Right hindlimb (tissue), 1 donor: Measurements from ENCODE around the gene SEMA4B.
"Not testable (repeated sequence)": the region's sequence is repeated elsewhere in the genome, so short reads cannot be mapped to it uniquely, and the experiment has no call there.

Experiments
- DNase-seq: peaks from one replicate; pipeline ENCODE4 v3.0.0-alpha.2; 2018

The SEMA4B gene

DNA sequence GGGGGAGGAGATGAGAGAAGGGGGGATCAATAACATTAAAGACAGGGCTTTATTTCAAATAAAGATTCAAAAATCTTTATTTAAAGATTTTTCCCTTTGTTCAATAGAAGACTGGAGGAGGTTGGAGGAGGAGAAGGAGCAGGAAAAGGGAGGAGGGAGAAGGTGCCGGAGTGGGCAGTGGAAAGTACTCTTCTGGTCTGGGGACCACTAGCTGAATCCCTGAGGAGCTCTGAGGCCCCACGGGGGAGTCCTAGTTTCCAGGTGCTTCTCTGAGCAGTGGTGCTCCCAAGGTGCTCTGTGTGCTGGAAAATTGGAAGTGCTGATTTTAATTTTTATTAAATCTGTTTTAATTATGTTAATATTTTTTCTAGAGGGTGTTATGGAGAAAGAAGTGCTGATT lies 19.4 kb upstream of the SEMA4B start:
- DNase-seq, result no peak

DNA sequence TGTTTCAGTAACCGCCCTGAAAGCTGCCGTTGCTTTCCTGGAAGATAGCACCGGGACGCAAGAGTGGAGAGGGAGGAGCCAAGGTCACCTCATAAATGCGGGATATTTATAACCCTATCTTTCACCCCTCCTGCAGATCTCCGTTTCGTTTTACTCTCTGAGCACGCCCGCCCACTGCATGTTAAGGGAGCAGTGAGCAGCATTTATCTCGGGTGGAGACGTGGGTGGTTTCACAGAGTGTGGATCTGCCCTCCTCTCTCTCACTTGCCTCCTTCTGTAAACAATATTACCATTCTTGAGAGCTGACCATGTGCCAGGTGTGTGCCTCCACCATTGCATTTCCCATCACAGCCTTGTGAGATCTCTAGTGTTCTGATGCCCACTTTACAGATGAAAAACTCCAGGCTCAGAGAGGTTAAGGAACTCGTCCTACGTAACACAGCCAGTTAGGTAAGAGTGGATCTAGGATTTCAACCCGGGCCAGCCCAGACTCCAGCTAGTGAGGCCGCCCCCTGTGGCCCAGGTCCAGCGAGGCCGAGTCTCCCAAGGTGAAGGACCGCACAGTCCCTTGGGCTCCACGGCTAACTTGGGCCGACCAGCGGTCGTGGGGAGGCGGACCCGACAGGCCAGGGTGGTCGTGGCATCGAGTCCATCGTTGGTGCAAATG lies 16.9 kb upstream of the SEMA4B start:
- peak; percentile 44 for DNase-seq

DNA sequence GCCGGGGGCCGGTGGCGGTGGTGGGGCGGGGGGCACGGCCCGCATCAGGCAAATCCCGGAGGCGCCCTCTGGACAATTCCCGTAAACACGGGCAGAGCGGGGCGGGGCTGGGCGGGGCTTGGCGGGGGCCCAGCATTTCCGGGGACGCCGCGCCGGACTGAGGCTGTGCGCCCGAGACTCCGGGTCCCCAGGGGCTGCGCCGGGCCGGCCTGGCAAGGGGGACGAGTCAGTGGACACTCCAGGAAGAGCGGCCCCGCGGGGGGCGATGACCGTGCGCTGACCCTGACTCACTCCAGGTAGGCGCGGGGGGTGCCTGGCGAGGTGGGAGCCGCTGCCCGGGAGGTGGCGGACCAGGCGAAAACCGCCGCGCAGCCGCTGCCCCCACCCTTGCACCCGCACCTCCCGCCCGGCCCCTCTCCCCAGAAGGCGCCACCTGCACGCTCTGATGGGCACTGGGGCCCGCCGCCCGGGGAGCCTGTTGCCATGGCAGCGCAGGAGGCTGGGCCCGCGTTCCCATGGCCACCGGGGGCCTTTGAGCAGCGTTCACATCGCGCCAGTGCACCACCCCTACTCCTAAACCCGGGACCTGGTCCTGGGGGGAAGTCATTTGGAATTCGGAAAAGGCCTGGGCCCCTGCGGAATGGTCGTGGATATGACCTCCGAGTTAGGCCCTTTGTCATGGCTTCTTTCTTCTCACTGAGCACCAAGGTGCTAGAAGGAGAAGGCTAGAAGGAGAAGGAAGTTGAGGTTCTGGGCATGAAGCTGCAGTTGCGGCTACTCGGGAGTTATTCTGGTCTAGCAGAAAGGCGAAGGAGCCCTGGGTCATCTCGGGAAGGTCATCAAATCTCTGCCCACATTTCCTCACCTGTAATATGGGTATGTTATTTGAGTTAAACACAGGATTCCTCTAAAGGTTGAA lies 16.1 kb upstream of the SEMA4B start:
- DNase-seq, result peak; percentile 60

DNA sequence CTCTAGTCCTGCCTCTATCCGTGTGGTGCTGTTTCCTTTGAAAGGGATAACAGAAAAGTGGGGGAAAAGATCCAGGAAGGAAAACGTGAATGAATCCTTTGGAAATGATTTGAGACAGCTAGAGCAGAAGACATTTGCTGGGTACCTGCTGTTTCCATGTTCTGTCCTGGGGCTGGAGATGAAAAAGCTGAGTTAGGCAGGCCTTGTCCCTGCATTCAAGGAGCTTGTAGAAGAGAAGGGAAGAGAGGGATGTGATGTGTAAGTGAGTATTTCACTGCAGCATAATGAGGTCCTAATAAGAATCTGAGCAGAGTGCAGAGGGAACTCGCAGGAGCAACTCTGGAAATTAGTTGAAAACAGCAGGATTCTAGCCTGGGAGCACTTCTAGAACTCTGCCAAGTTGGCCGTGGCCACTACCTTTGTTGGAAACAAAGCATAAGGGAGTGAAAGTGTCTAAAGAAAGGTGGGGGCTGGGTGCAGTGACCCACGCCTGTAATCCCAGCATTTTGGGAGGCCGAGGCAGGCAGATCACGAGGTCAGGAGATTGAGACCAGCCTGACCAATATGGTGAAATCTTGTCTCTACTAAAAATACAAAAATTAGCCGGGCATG lies 13.8 kb upstream of the SEMA4B start:
- no peak for DNase-seq

DNA sequence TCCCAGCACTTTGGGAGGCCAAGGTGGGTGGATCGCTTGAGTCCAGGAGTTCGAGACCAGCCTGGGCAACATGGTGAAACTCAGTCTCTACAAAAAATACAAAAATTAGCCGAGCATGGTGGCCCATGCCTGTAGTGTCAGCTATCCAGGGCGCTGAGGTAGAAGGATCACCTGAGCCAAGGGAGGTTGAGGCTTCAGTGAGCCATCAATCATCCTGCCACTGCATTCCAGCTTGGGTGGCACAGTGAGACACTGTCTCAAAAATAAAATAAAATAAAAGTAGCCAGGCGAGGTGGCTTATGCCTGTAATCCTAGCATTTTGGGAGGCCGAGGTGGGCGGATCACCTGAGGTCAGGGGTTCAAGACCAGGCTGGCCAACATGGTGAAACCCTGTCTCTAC lies 13.1 kb upstream of the SEMA4B start:
- DNase-seq, result not testable (repeated sequence)

DNA sequence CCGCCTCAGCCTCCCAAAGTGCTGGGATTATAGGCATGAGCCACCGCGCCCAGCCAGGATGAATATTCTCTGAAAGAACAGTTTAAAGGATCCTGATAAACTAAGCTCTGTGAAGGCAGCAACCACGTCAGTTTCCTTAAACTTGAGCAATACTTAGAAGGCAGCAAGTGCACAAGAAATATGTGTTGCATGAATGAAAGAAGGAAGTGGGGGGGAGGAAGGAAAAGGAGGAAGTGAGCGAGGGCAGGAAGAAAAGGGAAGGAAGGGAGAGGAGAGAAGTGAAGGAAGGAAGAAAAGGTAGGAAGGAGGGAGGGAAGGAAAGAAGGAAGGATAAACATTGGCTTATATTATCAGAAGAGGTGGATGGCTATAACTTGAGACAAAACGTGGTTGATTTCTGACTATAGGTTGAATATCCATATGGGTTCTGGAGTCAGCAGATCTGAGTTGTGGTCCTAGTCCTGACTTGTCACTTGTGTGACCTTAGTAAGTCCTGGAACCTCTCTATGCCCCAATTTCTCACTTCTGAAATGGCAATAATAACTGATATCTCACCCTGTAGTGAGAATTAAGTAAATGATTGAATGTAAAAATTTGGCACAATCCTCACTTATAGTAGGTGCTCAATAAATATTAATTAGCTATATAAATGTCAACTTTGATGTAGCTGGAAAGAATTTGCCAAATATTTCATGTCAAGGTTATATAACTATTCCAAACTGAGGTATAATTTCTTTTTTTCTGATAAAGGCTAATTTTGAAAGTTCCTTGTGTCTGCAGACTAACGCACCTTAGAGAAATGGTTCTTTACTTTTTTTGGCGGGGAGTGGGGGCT lies 12.0 kb upstream of the SEMA4B start:
- DNase-seq, result no peak

DNA sequence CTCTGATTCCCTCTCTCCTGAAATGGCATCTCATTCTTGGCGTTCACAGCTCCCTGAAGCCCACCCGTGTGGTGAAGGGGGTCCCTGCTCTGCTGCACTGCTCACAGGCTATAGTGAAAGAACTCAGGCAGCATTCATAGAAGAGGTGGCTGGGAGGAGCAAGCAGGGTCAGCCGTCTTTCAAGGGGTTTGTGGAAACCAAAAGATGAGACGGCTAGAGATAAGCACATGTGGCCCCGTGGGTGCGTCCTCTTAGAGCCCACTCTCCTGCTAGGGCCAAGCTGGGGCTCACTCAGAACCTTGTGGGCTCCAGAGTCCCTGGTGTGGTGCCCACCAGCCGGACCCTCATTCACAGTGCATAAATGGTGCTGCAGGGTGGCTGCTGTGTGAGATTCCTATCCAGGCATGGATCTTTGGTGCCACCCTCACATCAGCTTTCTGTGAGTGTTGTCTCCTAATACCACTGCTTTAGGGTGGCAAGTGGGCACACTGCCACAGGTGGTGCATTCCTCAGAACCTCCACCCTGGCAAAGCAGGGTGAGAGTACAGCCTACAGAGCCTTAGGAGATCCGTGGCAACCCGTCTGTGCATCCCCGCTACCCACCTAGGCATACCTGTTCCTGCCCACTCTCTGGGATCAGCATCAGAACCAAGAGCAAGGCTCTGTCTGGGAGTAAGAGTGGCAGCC lies 11.2 kb upstream of the SEMA4B start:
- no peak for DNase-seq

DNA sequence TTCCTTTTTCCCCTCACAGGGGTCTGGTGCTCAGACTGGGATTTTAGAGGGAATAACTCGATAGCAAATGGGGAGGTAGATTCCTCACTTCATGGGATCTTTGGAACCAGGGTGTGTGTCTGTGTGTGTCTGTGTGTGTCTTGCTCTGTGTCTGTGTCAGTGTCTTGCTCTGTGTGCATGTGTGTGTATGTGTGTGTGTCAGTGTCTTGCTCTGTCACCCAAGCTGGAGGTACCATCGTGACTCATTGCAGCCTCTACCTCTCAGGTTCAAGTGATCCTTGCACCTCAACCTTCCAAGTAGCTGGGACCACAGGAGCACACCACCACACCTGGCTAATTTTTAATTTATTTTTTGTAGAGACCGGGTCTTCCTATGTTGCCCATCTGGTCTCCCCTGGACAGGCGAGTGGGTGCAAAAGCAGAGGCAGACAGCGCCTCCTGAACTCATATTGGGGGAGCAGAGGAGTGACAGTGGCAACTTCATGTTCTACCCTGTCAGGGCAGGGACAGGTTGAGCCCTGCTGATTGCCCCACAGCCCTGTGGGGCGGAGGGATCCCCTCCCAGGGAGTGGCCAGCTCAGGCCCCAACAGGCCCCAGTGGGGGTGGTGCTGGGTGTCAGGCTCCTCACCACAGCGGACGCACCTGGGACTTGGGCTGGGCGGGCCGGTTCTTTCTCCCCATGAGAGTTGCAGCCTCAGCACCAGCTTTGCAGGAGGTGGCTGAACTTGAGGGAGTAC lies 10.4 kb upstream of the SEMA4B start:
- DNase-seq, result no peak

DNA sequence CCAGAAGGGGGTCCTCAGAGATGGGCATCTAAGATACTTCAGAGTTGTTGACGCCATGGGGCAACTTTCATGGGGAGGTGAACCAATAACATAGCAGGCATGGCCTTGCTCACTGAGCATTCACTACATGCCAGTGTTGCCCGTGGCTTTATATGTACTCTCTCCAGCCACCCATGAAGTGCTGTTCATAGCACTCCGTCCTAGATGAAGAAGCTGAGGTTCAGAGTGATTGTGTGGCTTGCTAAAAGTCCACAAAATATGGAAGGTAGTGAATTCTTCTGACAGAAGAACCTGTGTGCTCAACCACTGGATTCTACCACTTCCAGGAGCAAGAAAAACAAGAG lies 9.8 kb upstream of the SEMA4B start:
- DNase-seq, result no peak

DNA sequence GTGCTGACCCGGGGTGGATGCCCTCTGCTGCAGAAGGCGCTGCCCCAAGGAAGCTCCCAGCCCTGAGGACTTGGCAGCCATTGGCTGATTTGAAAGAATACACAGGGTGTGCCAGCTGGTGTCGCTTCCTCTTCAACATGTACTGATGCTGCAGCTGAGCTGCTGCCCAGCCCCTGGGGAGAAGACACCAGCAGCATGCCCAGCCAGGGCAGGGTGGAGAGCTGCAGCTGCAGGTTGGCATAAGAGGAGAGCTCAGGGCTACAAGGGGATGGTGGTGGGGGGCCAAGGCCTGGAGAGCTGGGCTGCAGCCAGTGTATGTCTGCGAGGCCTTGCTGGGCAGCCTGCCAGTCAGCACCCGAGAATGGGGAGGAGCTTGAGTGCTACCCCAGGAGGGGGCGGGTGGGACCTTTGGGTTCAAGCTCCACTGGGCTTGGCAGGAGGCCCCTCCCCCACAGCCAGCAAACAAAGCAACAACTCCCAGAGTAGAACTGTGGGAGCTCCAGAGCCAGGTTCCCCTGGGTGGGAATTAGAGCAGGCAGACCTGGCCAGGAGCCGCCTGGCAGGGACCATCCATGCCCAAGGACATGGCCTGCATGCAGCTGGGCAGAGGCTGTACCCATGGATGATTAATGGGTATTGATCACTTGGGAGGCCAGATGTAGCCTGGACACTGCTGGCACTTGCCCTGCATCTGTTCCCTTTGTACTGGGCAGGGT lies 9.2 kb upstream of the SEMA4B start:
- DNase-seq, result peak; percentile 76

DNA sequence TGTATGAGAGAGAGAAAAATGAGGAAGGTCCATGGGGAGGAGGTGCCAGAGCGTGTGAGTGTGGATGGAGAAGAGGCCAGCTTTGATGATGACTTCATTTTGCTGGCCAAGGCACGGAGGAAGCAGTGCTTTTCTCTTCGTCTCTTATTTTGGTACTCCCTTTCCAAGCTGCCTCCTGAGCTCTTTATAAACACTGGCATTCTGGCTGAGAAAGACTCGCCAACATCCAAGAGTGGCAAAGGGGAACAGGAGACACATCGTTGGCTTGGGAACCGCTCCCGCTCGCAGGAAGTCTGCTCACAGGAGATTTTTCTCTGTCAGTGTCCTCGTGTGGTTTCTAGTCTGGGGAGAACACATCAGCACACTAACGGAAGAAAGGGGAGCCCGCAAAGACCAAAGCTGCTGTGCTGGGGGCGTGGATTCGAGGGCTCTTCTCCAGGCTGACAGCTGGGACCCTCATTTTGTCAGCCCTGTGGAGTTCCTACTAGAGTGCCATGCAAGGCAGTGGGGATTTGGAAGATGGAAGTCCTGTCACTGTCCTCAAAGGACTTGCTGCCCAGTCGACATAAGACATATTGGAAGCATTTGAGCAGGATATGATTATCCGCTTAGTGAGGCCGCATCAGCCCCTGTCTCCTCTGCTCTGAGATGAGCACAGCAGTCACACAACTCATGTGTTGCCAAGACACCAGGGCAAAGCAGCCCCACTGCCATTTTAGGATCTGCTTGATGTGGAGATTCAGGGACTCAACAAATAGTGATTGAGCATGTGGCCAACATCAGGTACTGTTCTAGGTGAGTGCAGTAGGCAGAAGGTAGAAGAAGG lies 8.0 kb upstream of the SEMA4B start:
- no peak for DNase-seq

DNA sequence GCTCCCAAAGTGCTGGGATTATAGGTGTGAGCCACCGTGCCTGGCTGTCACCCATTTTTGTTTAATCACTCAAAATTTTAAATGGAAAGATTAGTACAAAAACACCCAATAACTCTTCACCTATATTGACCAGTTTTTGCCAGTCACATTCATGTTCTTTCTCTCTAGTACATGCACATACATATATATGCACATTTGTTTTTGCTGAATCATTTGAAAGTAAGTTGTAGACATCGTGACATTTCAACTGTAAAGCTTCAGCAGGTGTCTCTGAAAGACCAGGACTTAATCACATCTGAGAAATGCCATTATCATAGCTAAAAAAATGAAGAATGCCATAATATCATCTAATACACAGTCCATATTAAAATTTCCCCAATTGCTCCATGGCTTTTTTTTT lies 6.5 kb upstream of the SEMA4B start:
- DNase-seq, result no peak

DNA sequence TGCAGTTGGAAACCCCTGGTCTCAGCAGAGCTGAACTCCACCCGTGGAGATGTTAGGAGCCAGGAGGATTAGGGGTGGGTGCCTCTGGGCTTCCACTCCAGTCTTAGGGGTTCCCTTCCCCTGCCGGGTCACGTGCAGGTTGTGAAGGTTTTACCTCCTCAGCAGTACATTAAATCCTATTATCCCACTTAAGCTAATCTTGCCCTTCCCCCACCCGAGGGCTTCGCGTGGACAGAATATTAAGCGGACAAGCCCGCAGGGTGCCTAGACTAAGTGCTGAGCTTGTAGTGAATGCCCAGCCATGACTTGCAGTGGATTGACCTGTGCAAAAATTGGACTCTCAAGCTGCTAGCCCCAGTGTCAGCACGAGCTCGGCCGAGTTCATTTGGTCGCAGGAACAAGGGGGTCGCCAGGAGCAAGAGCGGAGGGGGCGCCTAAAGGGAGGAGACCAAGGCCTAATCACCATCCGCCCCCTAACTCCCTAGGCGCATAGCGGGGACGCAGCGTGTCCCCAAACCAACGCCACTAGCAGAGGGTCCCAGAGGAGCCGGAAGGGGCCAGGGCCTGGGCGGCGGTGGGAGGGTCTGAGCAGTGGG lies 498 bp upstream of the SEMA4B start:
- DNase-seq, result no peak

DNA sequence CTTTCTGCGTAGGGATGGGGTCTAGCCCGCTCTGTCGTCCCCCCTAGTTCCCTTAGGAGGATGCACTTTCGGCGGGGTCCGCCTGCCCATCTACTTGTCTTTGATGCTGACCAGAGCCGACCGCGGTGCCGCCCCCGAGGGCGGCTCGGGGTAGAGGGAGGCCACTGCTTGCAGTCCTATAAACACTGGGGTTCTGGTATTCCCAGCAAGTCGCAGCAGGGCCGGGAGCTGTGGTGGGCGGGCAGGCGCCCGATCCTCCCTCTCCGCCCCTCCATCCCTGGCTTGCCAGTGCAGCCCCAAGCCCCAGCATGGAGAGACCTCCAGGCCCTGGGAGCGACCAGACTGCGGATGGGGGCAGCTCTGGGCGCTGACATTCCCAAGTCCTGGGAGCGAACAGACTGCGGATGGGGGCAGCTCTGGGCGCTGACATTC lies 830 bp downstream of the SEMA4B start:
- peak; percentile 41 for DNase-seq

DNA sequence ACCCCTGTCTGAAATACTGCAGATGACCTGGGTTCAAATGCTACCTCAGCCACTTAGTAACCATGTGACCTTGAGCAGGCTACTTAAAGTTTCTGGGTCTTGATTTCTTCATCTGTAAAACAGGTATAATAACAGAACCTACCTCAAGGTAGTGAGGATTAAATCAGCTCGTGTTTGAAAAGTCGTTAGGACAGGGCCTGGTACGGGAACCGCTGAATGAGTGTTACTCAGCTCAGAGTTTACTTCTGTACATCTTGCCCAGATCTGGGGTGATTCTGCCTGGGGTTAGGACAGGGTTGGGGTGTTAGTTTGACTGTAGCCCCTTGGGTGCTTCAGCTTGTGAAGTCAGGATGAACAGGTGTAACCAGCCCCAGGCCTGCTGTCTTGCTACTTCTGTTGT lies 1.8 kb downstream of the SEMA4B start:
- no peak for DNase-seq

DNA sequence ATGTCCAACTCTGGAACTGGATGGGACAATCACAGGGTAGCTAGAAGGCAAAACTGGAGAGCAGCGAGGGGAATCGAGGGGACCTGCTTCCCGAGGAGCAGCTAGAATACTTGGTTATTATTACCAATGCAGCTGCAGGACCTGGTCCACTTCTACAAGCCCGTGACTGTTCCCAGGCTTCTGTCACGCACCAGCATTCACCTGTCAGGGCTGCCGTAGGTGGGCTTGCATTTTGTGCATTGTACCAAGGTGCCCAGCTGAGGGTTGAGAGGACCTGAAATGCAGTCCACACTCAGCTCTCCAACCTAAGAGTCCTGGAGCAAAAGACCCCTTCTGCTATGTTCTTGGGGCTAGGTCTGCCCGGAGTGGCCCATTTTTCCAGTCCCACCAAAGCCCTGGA lies 2.3 kb downstream of the SEMA4B start:
- no peak for DNase-seq

DNA sequence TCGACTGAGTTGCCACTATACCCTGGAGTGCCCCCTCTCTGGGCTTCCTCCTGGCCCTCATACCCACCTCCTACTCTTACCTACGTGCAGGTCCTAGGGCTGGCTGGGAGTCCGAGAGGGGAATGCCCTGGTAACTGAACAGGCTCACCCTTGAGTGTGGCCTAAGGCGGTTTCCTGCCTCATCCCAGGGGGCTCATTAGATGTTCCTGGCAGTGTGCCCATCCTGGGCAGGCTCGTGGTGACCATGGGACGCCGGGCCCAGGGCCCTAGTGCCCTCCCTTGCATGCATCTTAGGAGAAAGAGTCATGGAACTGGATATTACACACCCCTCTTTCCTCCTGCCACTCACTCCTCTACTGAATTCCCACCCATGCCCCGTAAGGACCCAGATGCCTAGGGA lies 2.8 kb downstream of the SEMA4B start:
- peak; percentile 64 for DNase-seq

DNA sequence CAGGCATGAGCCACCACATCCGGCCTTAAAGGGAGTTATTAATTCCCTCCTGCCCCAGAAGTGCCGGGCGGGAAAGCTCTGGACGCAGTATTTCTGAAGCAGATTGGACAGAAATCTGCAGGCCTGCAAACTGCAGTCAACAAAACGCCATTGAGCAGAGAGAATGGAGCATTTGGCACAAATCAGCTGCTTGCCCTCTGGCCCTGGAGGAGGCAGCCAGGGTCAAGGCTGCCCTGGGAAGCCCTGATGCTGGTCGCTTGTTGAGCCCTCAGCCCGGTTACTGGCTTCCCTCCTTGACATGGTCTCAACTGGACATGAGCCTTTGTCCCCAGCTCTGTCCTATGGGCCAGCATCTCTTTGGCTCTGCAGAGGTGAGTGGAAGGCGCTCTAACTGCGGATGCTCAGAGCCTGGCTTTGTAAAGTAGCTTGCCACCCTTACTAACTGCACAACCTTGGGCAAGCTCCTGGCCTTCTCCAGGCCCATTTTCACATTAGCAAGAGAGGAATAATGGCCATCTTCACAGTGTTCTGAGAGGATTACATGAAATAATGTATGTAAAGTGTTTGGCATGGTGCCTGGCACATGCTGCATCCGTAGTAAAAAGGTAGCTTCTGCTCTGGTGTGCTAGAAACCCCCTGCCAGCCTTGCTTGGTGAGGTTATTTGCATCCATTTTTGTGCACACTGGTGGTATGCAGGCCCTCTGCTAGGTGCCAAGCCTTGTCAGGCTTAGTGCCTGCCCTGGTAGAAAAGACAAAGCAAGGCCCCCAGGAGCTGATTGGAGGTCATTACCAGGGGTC lies 4.1 kb downstream of the SEMA4B start:
- DNase-seq, result no peak

DNA sequence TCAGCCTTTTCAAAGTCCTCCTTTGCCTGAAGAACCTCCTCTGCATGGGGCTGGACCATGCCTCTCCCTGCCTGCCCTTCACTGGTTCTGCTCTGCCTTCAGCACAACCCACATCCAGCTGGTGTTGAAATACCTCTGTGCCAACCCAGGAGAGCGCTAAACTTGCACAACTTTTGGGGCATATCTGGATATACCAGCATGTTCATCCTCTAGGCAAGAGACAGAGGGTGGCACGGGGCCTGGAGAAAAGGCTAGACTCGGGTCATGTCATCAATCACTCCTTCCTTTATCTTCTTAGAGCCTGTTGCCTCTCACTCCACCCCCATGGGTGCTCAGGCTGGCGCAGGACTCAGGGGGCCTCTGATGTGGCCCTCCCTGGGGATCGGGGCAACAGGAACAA lies 4.8 kb downstream of the SEMA4B start:
- DNase-seq, result no peak
